H1 (cell line): ENCODE results near the gene TNPO2. TPM values are rescaled to one million over a fixed set of nuclear protein-coding genes. Genes with fewer than 3 reads are reported as not detected.

Experiments used
- CTCF ChIA-PET: fragments of 300-600 bp; sonication (Branson Sonifier 250); formaldehyde crosslinking; loops from one replicate; lab custom pipeline; 2021; ENCODE audit not compliant: partially characterized antibody; lab: Charles Lee
- POLR2A ChIA-PET: fragments of 300-600 bp; sonication (Branson Sonifier 250); formaldehyde crosslinking; loops from one replicate; lab custom pipeline; 2021; ENCODE audit warnings: inconsistent platforms; ENCODE audit not compliant: partially characterized antibody; lab: Charles Lee
- DNase-seq, 2 experiments: peaks; one replicate each; pipeline versions ENCODE4 v3.0.0 to v3.0.0-alpha.2; 2010 to 2022; ENCODE audit warnings: low spot score in 2 of 2, low read depth in 1 of 2, mixed read lengths in 1 of 2
- FAIRE-seq: peaks from 2 replicates; lab custom pipeline; 2011; peaks lifted over from hg19 to GRCh38; lab: Jason Lieb, UNC
- H2AFZ ChIP-seq: 2 replicates; pipeline ENCODE4 v1.8.1; 2012; ENCODE audit warnings: low read length, inconsistent platforms
- H2AK5ac ChIP-seq: 2 replicates; pipeline ENCODE4 v1.6.1; 2013; ENCODE audit warnings: low read depth, low read length
- H2BK120ac ChIP-seq: replicated peaks from 2 replicates; pipeline ENCODE3; 2013; ENCODE audit warnings: low read depth, low read length, inconsistent platforms
- H2BK12ac ChIP-seq: 2 replicates; pipeline ENCODE4 v1.6.1; 2013; ENCODE audit warnings: low read depth, low read length
- H2BK15ac ChIP-seq: 2 replicates; pipeline ENCODE4 v1.6.1; 2013; ENCODE audit warnings: low read length
- H2BK20ac ChIP-seq: 2 replicates; pipeline ENCODE4 v1.6.1; 2013; ENCODE audit warnings: low read length
- H2BK5ac ChIP-seq: 2 replicates; pipeline ENCODE4 v1.6.1; 2013; ENCODE audit warnings: low read depth, low read length
- H3K14ac ChIP-seq: 2 replicates; pipeline ENCODE4 v1.6.1; 2013; ENCODE audit warnings: inconsistent platforms; ENCODE audit not compliant: insufficient read length
- H3K18ac ChIP-seq: 2 replicates; pipeline ENCODE4 v1.6.1; 2013; ENCODE audit warnings: low read length; ENCODE audit errors: extremely low read depth
- H3K23ac ChIP-seq: 2 replicates; pipeline ENCODE4 v1.6.1; 2013; ENCODE audit warnings: inconsistent platforms; ENCODE audit not compliant: insufficient read length
- H3K23me2 ChIP-seq: 2 replicates; pipeline ENCODE4 v1.6.1; 2013; ENCODE audit warnings: low read depth, low read length
- H3K27ac ChIP-seq: 2 replicates; pipeline ENCODE4 v1.6.1; 2011; ENCODE audit warnings: low read depth, low read length, inconsistent platforms
- H3K27me3 ChIP-seq, 4 experiments: replicated peaks in 1 of 4; 1 replicate in 1 of 4; 2 replicates in 3 of 4; pipeline versions ENCODE4 v1.6.1 to v1.8.1; 2011 to 2013; ENCODE audit warnings: low read length in 3 of 4, mild to moderate bottlenecking in 3 of 4, inconsistent platforms in 2 of 4, mixed read lengths in 2 of 4, moderate library complexity in 1 of 4; ENCODE audit not compliant: control insufficient read depth in 3 of 4, insufficient read depth in 3 of 4; ENCODE audit errors: extremely low read depth in 1 of 4
- H3K36me3 ChIP-seq, 4 experiments: 2 replicates each; pipeline versions ENCODE4 v1.6.1 to v1.8.1; 2011 to 2013; ENCODE audit warnings: mild to moderate bottlenecking in 4 of 4, low read length in 3 of 4, moderate library complexity in 2 of 4, control low read depth in 1 of 4, inconsistent platforms in 1 of 4; ENCODE audit not compliant: insufficient read depth in 4 of 4, control insufficient read depth in 2 of 4
- H3K4ac ChIP-seq: replicated peaks from 2 replicates; pipeline ENCODE3; 2013; ENCODE audit warnings: low read length, low read depth, mixed read lengths, inconsistent platforms; ENCODE audit not compliant: insufficient read length
- H3K4me1 ChIP-seq, 4 experiments: replicated peaks in 1 of 4; 1 replicate in 1 of 4; 2 replicates in 3 of 4; pipeline versions ENCODE4 v1.6.1 to v1.8.1; 2011 to 2013; ENCODE audit warnings: low read length in 3 of 4, inconsistent platforms in 2 of 4, mixed read lengths in 1 of 4; ENCODE audit not compliant: insufficient read depth in 4 of 4, control insufficient read depth in 3 of 4
- H3K4me2 ChIP-seq, 2 experiments: 2 replicates each; pipeline versions ENCODE4 v1.6.1 to v1.8.1; 2011 to 2013; ENCODE audit warnings: low read depth in 2 of 2, low read length in 2 of 2, control low read depth in 1 of 2, inconsistent platforms in 1 of 2, mild to moderate bottlenecking in 1 of 2; ENCODE audit not compliant: insufficient read depth in 1 of 2
- H3K4me3 ChIP-seq, 4 experiments: fragments of 200-600, 300-600 bp in 1 of 4; sonication (generic), shearing (Covaris generic), sonication (Bioruptor Twin) in 1 of 4; 2 replicates each; pipeline versions ENCODE4 v1.5.1 to v1.8.1; 2011 to 2016; ENCODE audit warnings: low read length in 4 of 4, low read depth in 3 of 4, control low read depth in 2 of 4, inconsistent platforms in 2 of 4, mild to moderate bottlenecking in 2 of 4, mixed read lengths in 1 of 4, moderate library complexity in 1 of 4; ENCODE audit not compliant: insufficient read depth in 2 of 4; ENCODE audit errors: extremely low read depth in 1 of 4
- H3K56ac ChIP-seq: replicated peaks from 2 replicates; pipeline ENCODE3; 2013; ENCODE audit warnings: low read depth, mild to moderate bottlenecking, mixed read lengths, low read length, inconsistent platforms; ENCODE audit not compliant: insufficient read length
- H3K79me1 ChIP-seq: 2 replicates; pipeline ENCODE4 v1.6.1; 2013; ENCODE audit warnings: low read depth, low read length, control low read depth
- H3K79me2 ChIP-seq, 2 experiments: 2 replicates each; pipeline versions ENCODE4 v1.6.1 to v1.8.1; 2012 to 2013; ENCODE audit warnings: low read length in 2 of 2, mild to moderate bottlenecking in 2 of 2, inconsistent platforms in 1 of 2; ENCODE audit not compliant: insufficient read depth in 2 of 2, control insufficient read depth in 1 of 2
- H3K9ac ChIP-seq, 4 experiments: replicated peaks in 1 of 4; 1 replicate in 1 of 4; 2 replicates in 3 of 4; pipeline versions ENCODE4 v1.6.1 to v1.8.1; 2011 to 2013; ENCODE audit warnings: low read depth in 3 of 4, low read length in 3 of 4, control low read depth in 2 of 4, mild to moderate bottlenecking in 2 of 4, moderate library complexity in 2 of 4, inconsistent platforms in 1 of 4; ENCODE audit errors: extremely low read depth in 1 of 4
- H3K9me3 ChIP-seq, 2 experiments: 2 replicates each; pipeline versions ENCODE4 v1.6.1 to v1.8.1; 2012 to 2013; ENCODE audit warnings: mild to moderate bottlenecking in 2 of 2, moderate library complexity in 2 of 2, control low read depth in 1 of 2, inconsistent platforms in 1 of 2, low read depth in 1 of 2, low read length in 1 of 2, mixed read lengths in 1 of 2; ENCODE audit not compliant: insufficient read depth in 2 of 2
- H4K20me1 ChIP-seq, 2 experiments: replicated peaks in 1 of 2; 2 replicates each; pipeline versions ENCODE3 to v1.8.1; 2011 to 2013; ENCODE audit warnings: inconsistent platforms in 2 of 2, low read length in 2 of 2, mild to moderate bottlenecking in 1 of 2; ENCODE audit not compliant: insufficient read depth in 2 of 2, control insufficient read depth in 1 of 2
- H4K5ac ChIP-seq: 2 replicates; pipeline ENCODE4 v1.6.1; 2013; ENCODE audit warnings: low read length, low read depth, mixed read lengths, inconsistent platforms; ENCODE audit not compliant: insufficient read length
- H4K8ac ChIP-seq: 2 replicates; pipeline ENCODE4 v1.8.0; 2013; ENCODE audit warnings: mild to moderate bottlenecking, moderate library complexity, low read length, inconsistent platforms; ENCODE audit not compliant: insufficient read depth; ENCODE audit errors: extremely low read depth
- H4K91ac ChIP-seq: replicated peaks from 2 replicates; pipeline ENCODE3; 2013; ENCODE audit warnings: low read length, mixed read lengths, inconsistent platforms; ENCODE audit not compliant: insufficient read length
- BACH1 ChIP-seq: IDR thresholded peaks from 2 replicates; pipeline ENCODE4 v1.6.1; 2012; ENCODE audit warnings: low read length, improper control_type of control experiment
- BCL11A ChIP-seq, 2 experiments: IDR thresholded peaks; one replicate each; pipeline ENCODE4 v1.6.1; 2011; ENCODE audit warnings: low read depth in 2 of 2, low read length in 2 of 2, mild to moderate bottlenecking in 2 of 2
- CREB1 ChIP-seq: IDR thresholded peaks from 2 replicates; pipeline ENCODE4 v1.6.1; 2012; ENCODE audit warnings: inconsistent platforms
- GABPA ChIP-seq: IDR thresholded peaks from 2 replicates; pipeline ENCODE4 v1.6.1; 2011; ENCODE audit warnings: mild to moderate bottlenecking, low read length, moderate library complexity, borderline replicate concordance; ENCODE audit not compliant: insufficient read depth
- POLR2AphosphoS5 ChIP-seq: IDR thresholded peaks from 2 replicates; pipeline ENCODE4 v1.6.1; 2011; ENCODE audit warnings: low read depth, low read length
- RAD21 ChIP-seq, 2 experiments: IDR thresholded peaks in 1 of 2; conservative IDR thresholded peaks in 1 of 2; 2 replicates each; pipeline ENCODE4 v1.6.1; 2011; ENCODE audit warnings: low read depth in 2 of 2, low read length in 2 of 2, improper control_type of control experiment in 1 of 2, inconsistent platforms in 1 of 2, mild to moderate bottlenecking in 1 of 2, moderate library complexity in 1 of 2
- TBP ChIP-seq: IDR thresholded peaks from 2 replicates; pipeline ENCODE4 v1.6.1; 2011; ENCODE audit warnings: low read depth, low read length, improper control_type of control experiment
- YY1 ChIP-seq: IDR thresholded peaks from 2 replicates; pipeline ENCODE4 v1.6.1; 2011; ENCODE audit warnings: low read depth, mild to moderate bottlenecking, low read length
- WGBS, 2 experiments: shearing (Covaris generic) in 1 of 2; methylation state at CpG; one replicate each; pipeline versions ENCODE4 v1.1.6 to v1.1.7; 2013 to 2015; ENCODE audit warnings: low lambda C conversion rate in 2 of 2, mixed read lengths in 2 of 2, inconsistent platforms in 1 of 2, low coverage in 1 of 2, missing lambda C conversion rate in 1 of 2; ENCODE audit not compliant: insufficient replicate concordance in 2 of 2, insufficient coverage in 1 of 2, insufficient read length in 1 of 2; ENCODE audit errors: extremely low coverage in 1 of 2, missing lambda C conversion rate in 1 of 2; 5-methylcytosine and 5-hydroxymethylcytosine counted together
- polyA plus RNA-seq, 7 experiments: library from polyadenylated mRNA; depleted of rRNA in 3 of 7; stranded (reverse) in 5 of 7; unstranded in 2 of 7; fragments of >200 nt in 5 of 7; fragments of 200-250 nt in 2 of 7; gene quantifications; 1 replicate in 5 of 7; 2 replicates in 1 of 7; 4 replicates in 1 of 7; pipeline versions ENCODE4 v1.2.1 to v1.2.3, GENCODE V29; 2011 to 2013; ENCODE audit warnings: missing spikeins in 2 of 7, mixed read lengths in 2 of 7
- total RNA-seq: library from RNA; stranded (reverse); fragmentation: NEBNext Ultra II Directional; extraction: Animal tissue kit (Norgen Biotek cat#: 25700); gene quantifications from 2 replicates; pipeline ENCODE4 v1.2.1, GENCODE V29; 2021
- TF ChIP-seq, protein P1 (sequence below), 3 experiments: IDR thresholded peaks; 1 replicate in 2 of 3; 2 replicates in 1 of 3; pipeline versions ENCODE4 v1.5.1 to v1.6.1; 2011; ENCODE audit warnings: low read length in 3 of 3, mild to moderate bottlenecking in 3 of 3, inconsistent platforms in 2 of 3, low read depth in 1 of 3, moderate library complexity in 1 of 3; ENCODE audit not compliant: insufficient read depth in 1 of 3; ENCODE audit errors: control extremely low read depth in 1 of 3
- TF ChIP-seq, protein P2 (sequence below): IDR thresholded peaks from 2 replicates; pipeline ENCODE4 v1.6.1; 2011; ENCODE audit warnings: low read depth, mild to moderate bottlenecking, low read length; ENCODE audit not compliant: insufficient read depth

Gene TNPO2
- total and polyA plus RNA-seq, 2 of the 8 experiments (the other 6 are each of a cell fraction or from before 2014, with no cell fraction given): 112 to 121 TPM

DNA sequence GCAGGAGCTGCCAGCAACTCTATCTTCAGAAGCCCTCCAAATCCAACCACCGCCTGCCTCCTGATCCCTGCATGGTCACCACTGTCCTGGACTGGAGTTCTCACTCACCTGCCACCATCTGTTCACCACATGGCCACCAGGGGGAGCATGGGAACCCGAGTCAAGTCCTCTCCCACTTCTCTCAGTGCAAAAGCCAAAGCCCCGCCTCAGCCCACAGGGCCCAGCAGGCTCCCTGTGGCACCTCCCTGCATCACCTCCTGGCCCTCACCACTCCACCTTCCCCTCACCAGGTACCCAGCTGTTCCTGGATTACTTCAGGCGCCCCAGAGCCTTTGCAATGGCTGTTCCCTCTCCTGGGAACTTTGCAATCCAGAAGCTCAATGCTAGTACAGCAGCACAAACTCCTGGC is 47.3 kb downstream of the TNPO2 start:
- DNase-seq (peak in 1 of 2 experiments; percentile 99), FAIRE-seq (no peak)
- Histone ChIP-seq H3K36me3 (peaks cover 36 to 57% (median 52%) of the 10 kb centered on the region in 4 experiments), H3K27ac (no peak overlapping the region), H4K8ac (peak overlapping the region; percentile 53; the same call in 1 of the 2 replicates), H3K9me3 (no peaks in the 10 kb centered on the region; a peak in 1 of 4 replicates), H3K79me2 (peaks cover 0 to 11% of the 10 kb centered on the region in 2 experiments; a peak in 2 of 4 replicates), H2BK20ac (no peak overlapping the region), H4K5ac (no peak overlapping the region), H3K23ac (no peak overlapping the region), H2BK12ac (no peak overlapping the region), H3K9ac (no peak overlapping the region), H3K4me3 (no peak overlapping the region), H2BK5ac (no peak overlapping the region), H4K91ac (no peak overlapping the region), H3K23me2 (no peaks in the 10 kb centered on the region), H3K27me3 (no peaks in the 10 kb centered on the region), H3K18ac (no peak overlapping the region), H2AFZ (no peak overlapping the region), H3K4me1 (no peaks in the 10 kb centered on the region; a peak in 1 of 7 replicates), H3K14ac (no peak overlapping the region), H3K4me2 (no peak overlapping the region), H3K79me1 (peaks cover 9% of the 10 kb centered on the region; the same call in 1 of the 2 replicates), H2BK15ac (no peak overlapping the region), H2BK120ac (no peak overlapping the region), H4K20me1 (peaks cover 3 to 20% of the 10 kb centered on the region in 2 experiments), H3K56ac (no peak overlapping the region), H2AK5ac (no peak overlapping the region), H3K4ac (no peak overlapping the region)
- ChIA-PET POLR2A (interaction anchor here (0.8 to 6.4 kb wide), 11 partner anchors 10 to 65 kb away, joined by 3 to 93 read pairs (median 3); partner anchors contain the start of genes FBXW9, MAN2B1 and WDR83), CTCF (interaction anchor here (0.7 to 3.5 kb wide), 15 partner anchors 9 to 172 kb away, joined by 3 to 20 read pairs (median 4); partner anchors contain the start of genes MAN2B1 and WDR83)
- 33% methylated on average over 4 of the region's 4 CpGs; no CpG with 5 or more reads in 1 of the 2 experiments for WGBS, 2 experiments
- TF ChIP-seq BACH1 (no peak), POLR2AphosphoS5 (peak; percentile 57; the same call in 1 of the 2 replicates), TBP (no peak), GABPA (0 out of 2 replicates have a peak, but pooled peaks have one; percentile 48), CREB1 (peak; percentile 56; the same call in 1 of the 2 replicates), YY1 (no peak), RAD21 (IDR thresholded peaks at IDR 0.05 in 1 of 2, conservative IDR thresholded peaks at IDR 0.05 in 1 of 2; ENCODE audit: low read depth in 2 of 2, low read length in 2 of 2) (peak; percentile 47 to 57; a peak in 3 of 4 replicates), BCL11A (IDR thresholded peaks at IDR 0.05; ENCODE audit: low read depth in 2 of 2, low read length in 2 of 2) (no peak)
- TF ChIP-seq, protein P1, sequence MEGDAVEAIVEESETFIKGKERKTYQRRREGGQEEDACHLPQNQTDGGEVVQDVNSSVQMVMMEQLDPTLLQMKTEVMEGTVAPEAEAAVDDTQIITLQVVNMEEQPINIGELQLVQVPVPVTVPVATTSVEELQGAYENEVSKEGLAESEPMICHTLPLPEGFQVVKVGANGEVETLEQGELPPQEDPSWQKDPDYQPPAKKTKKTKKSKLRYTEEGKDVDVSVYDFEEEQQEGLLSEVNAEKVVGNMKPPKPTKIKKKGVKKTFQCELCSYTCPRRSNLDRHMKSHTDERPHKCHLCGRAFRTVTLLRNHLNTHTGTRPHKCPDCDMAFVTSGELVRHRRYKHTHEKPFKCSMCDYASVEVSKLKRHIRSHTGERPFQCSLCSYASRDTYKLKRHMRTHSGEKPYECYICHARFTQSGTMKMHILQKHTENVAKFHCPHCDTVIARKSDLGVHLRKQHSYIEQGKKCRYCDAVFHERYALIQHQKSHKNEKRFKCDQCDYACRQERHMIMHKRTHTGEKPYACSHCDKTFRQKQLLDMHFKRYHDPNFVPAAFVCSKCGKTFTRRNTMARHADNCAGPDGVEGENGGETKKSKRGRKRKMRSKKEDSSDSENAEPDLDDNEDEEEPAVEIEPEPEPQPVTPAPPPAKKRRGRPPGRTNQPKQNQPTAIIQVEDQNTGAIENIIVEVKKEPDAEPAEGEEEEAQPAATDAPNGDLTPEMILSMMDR (IDR thresholded peaks at IDR 0.05; ENCODE audit: control extremely low read depth in 1 of 3, insufficient read depth in 1 of 3, low read depth in 1 of 3, low read length in 3 of 3): peak; percentile 82 to 97 (median 94)
- TF ChIP-seq, protein P2, sequence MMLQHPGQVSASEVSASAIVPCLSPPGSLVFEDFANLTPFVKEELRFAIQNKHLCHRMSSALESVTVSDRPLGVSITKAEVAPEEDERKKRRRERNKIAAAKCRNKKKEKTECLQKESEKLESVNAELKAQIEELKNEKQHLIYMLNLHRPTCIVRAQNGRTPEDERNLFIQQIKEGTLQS: no peak
